GF-D8 (cell line): ENCODE results near the gene CEBPG.

Experiments
- DNase-seq: peaks from one replicate; lab custom pipeline; 2025; lab: John Stamatoyannopoulos, UW

The CEBPG gene

GRCh38 chr19:33422369-33423180 lies 49.1 kb downstream of the CEBPG start:
- no peak for DNase-seq

- DNase-seq: no peak
Measured at GRCh38 chr19:33424181-33424580, 50.7 kb downstream of the CEBPG start.

- no peak for DNase-seq
Measured at GRCh38 chr19:33426621-33427361, 53.3 kb downstream of the CEBPG start.

GRCh38 chr19:33427801-33428626 lies 54.5 kb downstream of the CEBPG start:
- DNase-seq: no peak

GRCh38 chr19:33428627-33429125 lies 55.2 kb downstream of the CEBPG start:
- no peak for DNase-seq

GRCh38 chr19:33429891-33430673 lies 56.6 kb downstream of the CEBPG start:
- no peak for DNase-seq

- DNase-seq: no peak
Measured at GRCh38 chr19:33430674-33431277, 57.3 kb downstream of the CEBPG start.

GRCh38 chr19:33432015-33432414 lies 58.5 kb downstream of the CEBPG start:
- DNase-seq: no peak
